ENCODE results near the gene PNRC2.
A peak's percentile ranks its signal among the peaks of the same experiment; 100 is the strongest.
"Not testable (repeated sequence)": the region's sequence is repeated elsewhere in the genome, so short reads cannot be mapped to it uniquely, and the experiment has no call there.

Gene PNRC2

GRCh38 chr1:23928789-23929188, 30.8 kb upstream of the PNRC2 start:
- Mint-ChIP-seq H3K9me3 (no peaks in the 10 kb centered on the region), H3K36me3 (ENCODE audit: low read depth) (no peaks in the 10 kb centered on the region), H3K27ac (no peak overlapping the region), H3K4me3 (no peak overlapping the region), H3K27me3 (no peaks in the 10 kb centered on the region), H3K4me1 (peaks cover 8% of the 10 kb centered on the region)
- no peak for ATAC-seq
- no peak for DNase-seq

DNA sequence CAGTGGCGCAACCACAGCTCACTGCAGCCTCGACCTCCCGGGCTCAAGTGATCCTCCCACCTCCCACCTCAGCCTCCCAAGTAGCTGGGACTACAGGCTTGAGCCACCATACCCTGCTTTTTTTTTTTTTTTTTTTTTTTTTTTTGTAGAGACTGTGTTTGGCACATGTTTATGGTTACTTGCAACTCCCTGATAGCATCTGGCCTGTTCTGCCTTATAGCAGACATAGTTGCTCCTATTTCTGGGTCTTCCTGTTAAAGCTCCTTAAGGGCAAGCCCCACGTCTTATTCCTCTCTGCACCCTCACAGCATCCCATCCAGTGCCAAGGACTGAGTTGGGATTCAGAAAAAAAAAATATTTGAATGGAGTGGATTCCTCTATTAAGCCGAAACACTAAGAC, 29.4 kb upstream of the PNRC2 start:
- Mint-ChIP-seq H3K4me1 (peaks cover 9% of the 10 kb centered on the region), H3K36me3 (ENCODE audit: low read depth) (no peaks in the 10 kb centered on the region), H3K27me3 (no peaks in the 10 kb centered on the region), H3K4me3 (no peak overlapping the region), H3K27ac (no peak overlapping the region), H3K9me3 (no peaks in the 10 kb centered on the region)
- no peak for ATAC-seq
- DNase-seq, result no peak

- no peaks in the 10 kb centered on the region for H3K36me3 Mint-ChIP-seq (ENCODE audit: low read depth)
- DNase-seq (no peak), ATAC-seq (no peak)
- no peaks in the 10 kb centered on the region for H3K27me3 Mint-ChIP-seq
- H3K27ac Mint-ChIP-seq, result no peak overlapping the region
- peaks cover 9% of the 10 kb centered on the region for H3K4me1 Mint-ChIP-seq
- no peaks in the 10 kb centered on the region for H3K9me3 Mint-ChIP-seq
- H3K4me3 Mint-ChIP-seq, result no peak overlapping the region
Observed at GRCh38 chr1:23930861-23931490, 28.7 kb upstream of the PNRC2 start.

GRCh38 chr1:23931491-23931880, 28.1 kb upstream of the PNRC2 start:
- DNase-seq (no peak), ATAC-seq (no peak)
- H3K36me3 Mint-ChIP-seq (ENCODE audit: low read depth), result no peaks in the 10 kb centered on the region
- H3K27ac Mint-ChIP-seq, result no peak overlapping the region
- no peaks in the 10 kb centered on the region for H3K9me3 Mint-ChIP-seq
- no peaks in the 10 kb centered on the region for H3K27me3 Mint-ChIP-seq
- no peak overlapping the region for H3K4me3 Mint-ChIP-seq
- peaks cover 9% of the 10 kb centered on the region for H3K4me1 Mint-ChIP-seq

GRCh38 chr1:23936481-23937176, 23.0 kb upstream of the PNRC2 start:
- no peak for DNase-seq
- H3K4me1 Mint-ChIP-seq, result peaks cover 4% of the 10 kb centered on the region
- H3K9me3 Mint-ChIP-seq, result no peaks in the 10 kb centered on the region
- H3K4me3 Mint-ChIP-seq, result no peak overlapping the region
- no peaks in the 10 kb centered on the region for H3K36me3 Mint-ChIP-seq (ENCODE audit: low read depth)
- no peak overlapping the region for H3K27ac Mint-ChIP-seq
- no peaks in the 10 kb centered on the region for H3K27me3 Mint-ChIP-seq
- no peak for ATAC-seq

DNA sequence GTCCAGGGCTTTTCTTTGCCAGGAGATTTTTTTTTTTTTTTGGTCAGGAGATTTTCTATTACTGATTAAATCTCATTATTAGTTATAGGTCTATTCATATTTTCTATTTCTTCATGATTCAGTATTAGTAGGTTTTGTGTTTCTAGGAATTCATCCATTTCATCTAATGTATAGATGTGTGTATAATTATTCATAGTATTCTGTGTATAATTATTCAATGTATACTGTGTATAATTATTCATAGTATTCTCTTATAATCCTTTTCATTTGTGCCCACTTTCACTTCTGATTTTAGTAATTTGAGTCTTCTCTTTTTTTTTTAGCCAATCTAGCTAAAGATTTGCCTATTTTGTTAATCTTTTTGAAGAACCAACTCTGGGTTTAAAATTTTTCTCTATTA, 12.3 kb upstream of the PNRC2 start:
- H3K9me3 Mint-ChIP-seq, result peaks cover 16% of the 10 kb centered on the region
- peaks cover 3% of the 10 kb centered on the region for H3K4me1 Mint-ChIP-seq
- H3K4me3 Mint-ChIP-seq, result no peak overlapping the region
- ATAC-seq (no peak), DNase-seq (no peak)
- H3K27ac Mint-ChIP-seq, result no peak overlapping the region
- peaks cover 6% of the 10 kb centered on the region for H3K27me3 Mint-ChIP-seq
- no peaks in the 10 kb centered on the region for H3K36me3 Mint-ChIP-seq (ENCODE audit: low read depth)

GRCh38 chr1:23953020-23953419, 6.6 kb upstream of the PNRC2 start:
- H3K36me3 Mint-ChIP-seq (ENCODE audit: low read depth), result no peaks in the 10 kb centered on the region
- no peak for DNase-seq
- no peaks in the 10 kb centered on the region for H3K27me3 Mint-ChIP-seq
- no peak for ATAC-seq
- H3K9me3 Mint-ChIP-seq, result no peaks in the 10 kb centered on the region
- H3K27ac Mint-ChIP-seq, result no peak overlapping the region
- H3K4me3 Mint-ChIP-seq, result no peak overlapping the region
- peaks cover 28% of the 10 kb centered on the region for H3K4me1 Mint-ChIP-seq

DNA sequence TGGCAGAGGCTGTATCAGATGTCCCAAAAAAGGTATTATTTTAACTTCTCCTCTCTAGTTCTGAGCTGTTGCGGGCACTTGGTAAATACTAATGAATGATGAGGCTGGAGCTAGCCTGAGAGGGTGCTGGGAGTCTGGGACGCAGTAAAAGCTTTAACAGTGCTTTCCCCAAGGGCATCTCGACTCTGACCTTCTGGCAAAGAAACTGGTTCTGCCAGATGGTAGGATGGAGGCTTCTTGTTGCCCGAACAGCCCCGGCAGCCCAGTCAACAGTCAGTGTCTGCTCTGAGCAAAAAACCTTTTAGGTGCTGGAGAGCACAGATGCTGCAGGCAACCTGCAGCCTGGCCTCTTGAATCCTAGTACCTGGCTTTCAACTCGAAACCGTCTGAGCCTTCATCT, 2.5 kb upstream of the PNRC2 start:
- H3K36me3 Mint-ChIP-seq (ENCODE audit: low read depth), result peaks cover 23% of the 10 kb centered on the region

DNA sequence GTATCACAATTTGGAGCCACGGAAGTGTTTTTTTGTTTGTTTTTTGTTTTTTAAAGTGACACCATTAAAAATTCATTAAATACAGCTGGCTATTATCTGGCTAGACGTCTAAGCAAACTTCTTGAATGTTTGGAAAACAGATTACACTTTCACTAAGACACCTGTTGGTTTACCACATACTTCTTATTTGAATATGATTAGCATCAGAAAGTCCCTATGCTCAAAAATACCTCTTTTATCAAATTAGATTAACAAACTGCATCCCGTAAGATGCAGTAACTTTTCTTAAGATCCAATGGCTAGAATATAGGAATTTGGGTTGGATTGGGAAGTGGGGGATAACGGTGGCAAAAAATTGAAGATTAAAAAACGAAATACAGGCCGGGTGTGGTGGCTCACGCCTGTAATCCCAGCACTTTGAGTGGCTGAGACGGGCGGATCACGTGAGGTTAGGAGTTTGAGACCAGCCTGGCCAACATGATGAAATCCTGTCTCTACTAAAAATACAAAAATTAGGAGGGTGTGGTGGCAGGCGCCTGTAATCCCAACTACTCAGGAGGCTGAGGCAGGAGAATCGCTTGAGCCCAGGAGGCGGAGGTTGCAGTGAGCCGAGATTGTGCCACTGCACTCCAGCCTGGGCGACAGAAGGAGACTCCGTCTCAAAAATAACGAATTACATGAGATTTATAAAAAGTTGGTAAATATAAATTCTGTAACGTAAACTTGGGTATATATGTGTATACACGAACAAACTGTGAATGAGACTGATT, 1.4 kb upstream of the PNRC2 start:
- peak overlapping the region; percentile 92 for H3K4me3 Mint-ChIP-seq
- H3K9me3 Mint-ChIP-seq, DNase-seq, ATAC-seq, H3K27me3 Mint-ChIP-seq: not testable (repeated sequence)
- peaks cover 30% of the 10 kb centered on the region for H3K36me3 Mint-ChIP-seq (ENCODE audit: low read depth)
- peaks cover 59% of the 10 kb centered on the region for H3K4me1 Mint-ChIP-seq
- peak overlapping the region; percentile 100 for H3K27ac Mint-ChIP-seq

More for the DNA sequence above, 2.5 kb upstream of the PNRC2 start:
- DNase-seq (no peak), ATAC-seq (no peak)
- Mint-ChIP-seq H3K9me3 (no peaks in the 10 kb centered on the region), H3K27me3 (no peaks in the 10 kb centered on the region), H3K4me1 (peaks cover 53% of the 10 kb centered on the region), H3K4me3 (no peak overlapping the region), H3K27ac (peak overlapping the region; percentile 32)

DNA sequence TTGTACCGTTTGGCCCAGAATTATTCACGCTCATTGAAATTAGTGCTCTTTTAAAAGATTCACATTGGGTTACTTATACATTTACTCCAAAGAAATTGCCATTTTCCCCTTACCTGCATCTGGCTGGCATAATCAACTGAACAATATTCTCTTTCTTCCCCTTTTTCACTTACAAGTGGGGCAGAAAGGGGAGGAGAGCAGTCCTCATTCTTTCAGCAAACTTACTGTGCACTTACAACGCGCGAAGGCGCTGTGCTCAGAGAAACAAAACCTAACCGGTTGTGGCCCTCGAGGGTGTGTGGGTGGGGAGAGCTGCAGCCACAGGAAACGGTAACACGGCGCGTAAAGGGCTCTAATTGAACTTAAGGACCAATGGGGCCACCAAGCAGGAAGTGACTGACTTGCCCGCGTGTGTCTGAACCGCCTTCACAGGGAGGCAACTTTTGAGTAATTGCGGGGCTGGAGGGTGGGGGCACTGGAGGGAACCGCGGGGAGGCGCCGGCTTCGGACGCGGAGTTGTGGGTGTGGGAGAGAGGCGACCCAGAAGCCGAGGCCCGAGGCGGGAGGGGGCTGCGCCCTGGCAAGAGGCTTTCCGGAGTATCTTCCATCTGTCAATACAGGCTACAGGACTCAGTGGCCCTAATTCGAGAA, 693 bp upstream of the PNRC2 start:
- peaks cover 38% of the 10 kb centered on the region for H3K36me3 Mint-ChIP-seq (ENCODE audit: low read depth)
- H3K4me1 Mint-ChIP-seq, result peaks cover 66% of the 10 kb centered on the region
- DNase-seq, result peak; percentile 92
- peak; percentile 87 for ATAC-seq
- peak overlapping the region; percentile 92 for H3K4me3 Mint-ChIP-seq
- H3K27ac Mint-ChIP-seq, result peak overlapping the region; percentile 100
- no peaks in the 10 kb centered on the region for H3K9me3 Mint-ChIP-seq
- H3K27me3 Mint-ChIP-seq, result no peaks in the 10 kb centered on the region

DNA sequence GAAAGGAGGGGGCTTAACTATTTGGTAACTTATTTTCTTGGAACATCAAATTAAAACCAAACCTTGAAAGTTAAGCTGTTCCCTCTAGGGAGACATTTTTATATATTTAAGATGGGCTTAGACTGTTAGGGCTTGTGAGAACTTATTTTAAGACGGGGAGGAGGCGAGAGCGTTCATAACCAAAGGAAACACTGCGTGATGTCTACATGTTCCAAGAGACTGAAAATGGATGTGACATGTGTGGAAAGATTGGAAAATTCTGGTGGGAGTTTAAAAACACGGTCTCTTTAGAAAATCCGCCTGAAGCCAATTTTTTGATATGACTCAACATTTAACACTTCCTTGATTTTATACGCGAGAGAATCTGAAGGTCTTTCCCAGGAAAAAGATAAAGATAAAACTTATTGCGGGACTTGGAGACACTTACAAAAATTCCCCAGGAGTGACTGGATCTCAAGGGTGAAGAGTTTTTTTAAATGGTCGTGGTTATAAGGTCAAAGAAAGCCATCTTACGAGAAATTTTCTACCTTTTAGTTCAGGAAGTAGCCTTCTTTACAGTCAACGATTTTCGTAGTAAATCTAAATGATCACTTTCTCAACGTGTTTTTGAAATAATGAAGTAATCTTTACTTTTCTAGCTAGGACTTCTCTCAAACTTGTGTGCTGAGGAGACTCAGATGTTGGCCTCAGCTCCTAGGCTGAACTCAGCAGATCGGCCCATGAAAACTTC, 828 bp downstream of the PNRC2 start:
- Mint-ChIP-seq H3K27ac (peak overlapping the region; percentile 100), H3K4me3 (peak overlapping the region; percentile 92), H3K4me1 (peaks cover 70% of the 10 kb centered on the region), H3K36me3 (ENCODE audit: low read depth) (peaks cover 49% of the 10 kb centered on the region), H3K27me3 (no peaks in the 10 kb centered on the region), H3K9me3 (no peaks in the 10 kb centered on the region)
- ATAC-seq (no peak), DNase-seq (no peak)

GRCh38 chr1:23963617-23964234, 4.1 kb downstream of the PNRC2 start:
- no peak for ATAC-seq
- H3K4me1 Mint-ChIP-seq, result peaks cover 71% of the 10 kb centered on the region
- no peaks in the 10 kb centered on the region for H3K9me3 Mint-ChIP-seq
- H3K27ac Mint-ChIP-seq, result peak overlapping the region; percentile 83
- peaks cover 75% of the 10 kb centered on the region for H3K36me3 Mint-ChIP-seq (ENCODE audit: low read depth)
- no peaks in the 10 kb centered on the region for H3K27me3 Mint-ChIP-seq
- DNase-seq, result no peak
- peak overlapping the region; percentile 12 for H3K4me3 Mint-ChIP-seq

GRCh38 chr1:23964235-23964668, 4.6 kb downstream of the PNRC2 start:
- ATAC-seq (no peak), DNase-seq (no peak)
- Mint-ChIP-seq H3K9me3 (no peaks in the 10 kb centered on the region), H3K4me1 (peaks cover 67% of the 10 kb centered on the region), H3K27ac (peak overlapping the region; percentile 83), H3K27me3 (no peaks in the 10 kb centered on the region), H3K4me3 (peak overlapping the region; percentile 12), H3K36me3 (ENCODE audit: low read depth) (peaks cover 77% of the 10 kb centered on the region)
